ENCODE data around the gene MARF1. TPM values are rescaled to one million over a fixed set of nuclear protein-coding genes. Genes with fewer than 3 reads are reported as not detected.
"Not testable (repeated sequence)": the region's sequence is repeated elsewhere in the genome, so short reads cannot be mapped to it uniquely, and the experiment has no call there.

Gene MARF1
- polyA plus RNA-seq (2013, experiment 1 of 2) = 8.8 TPM
- 12.0 TPM for polyA plus RNA-seq (2013, experiment 2 of 2)

GRCh38 chr16:15643048-15643945 is at the start of gene MARF1:
TSS of gene MARF1 (minus strand) at chr16:15643154. CDS start at chr16:15639233, 3,921 bp downstream.
- Histone ChIP-seq H3K9me3 (ENCODE audit: insufficient read depth, low read depth, low read length) (no peaks in the 10 kb centered on the region), H3K9ac (ENCODE audit: low read depth, low read length) (peak within 1 kb of the TSS; percentile 98), H3K27ac (ENCODE audit: low read depth, low read length) (peak within 1 kb of the TSS; percentile 95), H3K36me3 (ENCODE audit: insufficient read depth, low read length) (peaks cover 9% of the 10 kb centered on the region), H3K27me3 (ENCODE audit: insufficient read depth, low read length) (no peaks in the 10 kb centered on the region), H3K4me1 (ENCODE audit: insufficient read depth, low read length) (peaks cover 12% of the 10 kb centered on the region; the same call in 1 of the 2 replicates), H3K4me3 (ENCODE audit: low read length) (peak within 1 kb of the TSS; percentile 96)
- WGBS = 3% methylated on average over 57 of the region's 58 CpGs

- not testable (repeated sequence) for H3K9me3 ChIP-seq (ENCODE audit: insufficient read depth, low read depth, low read length); H3K9ac ChIP-seq (ENCODE audit: low read depth, low read length); H3K27me3 ChIP-seq (ENCODE audit: insufficient read depth, low read length); H3K27ac ChIP-seq (ENCODE audit: low read depth, low read length); H3K4me1 ChIP-seq (ENCODE audit: insufficient read depth, low read length); H3K4me3 ChIP-seq (ENCODE audit: low read length)
- WGBS = 96% methylated on average over 1 of the region's 1 CpG
- peaks cover 83% of the 10 kb centered on the region for H3K36me3 ChIP-seq (ENCODE audit: insufficient read depth, low read length)
Observed at GRCh38 chr16:15692508-15692907, 49.6 kb upstream of the MARF1 start.

- Histone ChIP-seq H3K27me3 (ENCODE audit: insufficient read depth, low read length) (no peaks in the 10 kb centered on the region), H3K4me3 (ENCODE audit: low read length) (no peak overlapping the region), H3K27ac (ENCODE audit: low read depth, low read length) (no peak overlapping the region), H3K9me3 (ENCODE audit: insufficient read depth, low read depth, low read length) (no peaks in the 10 kb centered on the region), H3K36me3 (ENCODE audit: insufficient read depth, low read length) (peaks cover 81% of the 10 kb centered on the region), H3K4me1 (ENCODE audit: insufficient read depth, low read length) (no peaks in the 10 kb centered on the region), H3K9ac (ENCODE audit: low read depth, low read length) (no peak overlapping the region)
- WGBS = 95% methylated on average over 10 of the region's 10 CpGs
Observed at GRCh38 chr16:15691046-15691445, 48.1 kb upstream of the MARF1 start.

GRCh38 chr16:15690296-15690695 is 47.3 kb upstream of the MARF1 start:
- Histone ChIP-seq H3K4me3 (ENCODE audit: low read length) (no peak overlapping the region), H3K9ac (ENCODE audit: low read depth, low read length) (no peak overlapping the region), H3K36me3 (ENCODE audit: insufficient read depth, low read length) (peaks cover 81% of the 10 kb centered on the region), H3K27me3 (ENCODE audit: insufficient read depth, low read length) (no peaks in the 10 kb centered on the region), H3K4me1 (ENCODE audit: insufficient read depth, low read length) (no peaks in the 10 kb centered on the region), H3K27ac (ENCODE audit: low read depth, low read length) (no peak overlapping the region), H3K9me3 (ENCODE audit: insufficient read depth, low read depth, low read length) (no peaks in the 10 kb centered on the region)
- 95% methylated on average over 3 of the region's 3 CpGs for WGBS

GRCh38 chr16:15689290-15689689 is 46.3 kb upstream of the MARF1 start:
- Histone ChIP-seq H3K27ac (ENCODE audit: low read depth, low read length) (no peak overlapping the region), H3K4me3 (ENCODE audit: low read length) (no peak overlapping the region), H3K27me3 (ENCODE audit: insufficient read depth, low read length) (no peaks in the 10 kb centered on the region), H3K4me1 (ENCODE audit: insufficient read depth, low read length) (no peaks in the 10 kb centered on the region), H3K9ac (ENCODE audit: low read depth, low read length) (no peak overlapping the region), H3K36me3 (ENCODE audit: insufficient read depth, low read length) (peaks cover 77% of the 10 kb centered on the region), H3K9me3 (ENCODE audit: insufficient read depth, low read depth, low read length) (no peaks in the 10 kb centered on the region)
- WGBS = 98% methylated on average over 3 of the region's 3 CpGs

- no peaks in the 10 kb centered on the region for H3K27me3 ChIP-seq (ENCODE audit: insufficient read depth, low read length)
- peaks cover 4% of the 10 kb centered on the region; the same call in 1 of the 2 replicates for H3K4me1 ChIP-seq (ENCODE audit: insufficient read depth, low read length)
- H3K27ac ChIP-seq (ENCODE audit: low read depth, low read length) = no peak overlapping the region
- no peak overlapping the region for H3K9ac ChIP-seq (ENCODE audit: low read depth, low read length)
- H3K4me3 ChIP-seq (ENCODE audit: low read length) = no peak overlapping the region
- 97% methylated on average over 2 of the region's 2 CpGs for WGBS
- H3K9me3 ChIP-seq (ENCODE audit: insufficient read depth, low read depth, low read length) = no peaks in the 10 kb centered on the region
- peaks cover 54% of the 10 kb centered on the region for H3K36me3 ChIP-seq (ENCODE audit: insufficient read depth, low read length)
Observed at GRCh38 chr16:15686287-15686686, 43.3 kb upstream of the MARF1 start.

- 53% methylated on average over 6 of the region's 7 CpGs for WGBS
- Histone ChIP-seq H3K27me3 (ENCODE audit: insufficient read depth, low read length) (no peaks in the 10 kb centered on the region), H3K4me3 (ENCODE audit: low read length) (no peak overlapping the region), H3K9me3 (ENCODE audit: insufficient read depth, low read depth, low read length) (no peaks in the 10 kb centered on the region), H3K27ac (ENCODE audit: low read depth, low read length) (0 out of 2 replicates have a peak overlapping the region, but pooled peaks have one; percentile 15), H3K4me1 (ENCODE audit: insufficient read depth, low read length) (peaks cover 4% of the 10 kb centered on the region; the same call in 1 of the 2 replicates), H3K36me3 (ENCODE audit: insufficient read depth, low read length) (peaks cover 45% of the 10 kb centered on the region), H3K9ac (ENCODE audit: low read depth, low read length) (peak overlapping the region; percentile 24; the same call in 1 of the 2 replicates)
Observed at GRCh38 chr16:15682105-15682570, 39.2 kb upstream of the MARF1 start.

- Histone ChIP-seq H3K9me3 (ENCODE audit: insufficient read depth, low read depth, low read length) (no peaks in the 10 kb centered on the region), H3K27ac (ENCODE audit: low read depth, low read length) (no peak overlapping the region), H3K4me3 (ENCODE audit: low read length) (no peak overlapping the region), H3K9ac (ENCODE audit: low read depth, low read length) (no peak overlapping the region), H3K36me3 (ENCODE audit: insufficient read depth, low read length) (peaks cover 26% of the 10 kb centered on the region), H3K27me3 (ENCODE audit: insufficient read depth, low read length) (no peaks in the 10 kb centered on the region), H3K4me1 (ENCODE audit: insufficient read depth, low read length) (peaks cover 3% of the 10 kb centered on the region; the same call in 1 of the 2 replicates)
- 95% methylated on average over 5 of the region's 5 CpGs for WGBS
Observed at GRCh38 chr16:15677447-15677846, 34.5 kb upstream of the MARF1 start.

- Histone ChIP-seq H3K9ac (ENCODE audit: low read depth, low read length) (no peak overlapping the region), H3K27me3 (ENCODE audit: insufficient read depth, low read length) (no peaks in the 10 kb centered on the region), H3K4me3 (ENCODE audit: low read length) (no peak overlapping the region), H3K27ac (ENCODE audit: low read depth, low read length) (no peak overlapping the region), H3K9me3 (ENCODE audit: insufficient read depth, low read depth, low read length) (no peaks in the 10 kb centered on the region), H3K4me1 (ENCODE audit: insufficient read depth, low read length) (no peaks in the 10 kb centered on the region), H3K36me3 (ENCODE audit: insufficient read depth, low read length) (peaks cover 26% of the 10 kb centered on the region)
- 85% methylated on average over 10 of the region's 10 CpGs for WGBS
Observed at GRCh38 chr16:15676506-15676905, 33.6 kb upstream of the MARF1 start.

GRCh38 chr16:15674571-15674970 is 31.6 kb upstream of the MARF1 start:
- H3K4me3 ChIP-seq (ENCODE audit: low read length) = no peak overlapping the region
- H3K4me1 ChIP-seq (ENCODE audit: insufficient read depth, low read length) = no peaks in the 10 kb centered on the region
- no peaks in the 10 kb centered on the region for H3K27me3 ChIP-seq (ENCODE audit: insufficient read depth, low read length)
- no peak overlapping the region for H3K9ac ChIP-seq (ENCODE audit: low read depth, low read length)
- peaks cover 25% of the 10 kb centered on the region for H3K36me3 ChIP-seq (ENCODE audit: insufficient read depth, low read length)
- no peak overlapping the region for H3K27ac ChIP-seq (ENCODE audit: low read depth, low read length)
- WGBS = 95% methylated on average over 7 of the region's 7 CpGs
- H3K9me3 ChIP-seq (ENCODE audit: insufficient read depth, low read depth, low read length) = no peaks in the 10 kb centered on the region

GRCh38 chr16:15672514-15673167 is 29.7 kb upstream of the MARF1 start:
- Histone ChIP-seq H3K4me3 (ENCODE audit: low read length) (no peak overlapping the region), H3K27ac (ENCODE audit: low read depth, low read length) (no peak overlapping the region), H3K4me1 (ENCODE audit: insufficient read depth, low read length) (no peaks in the 10 kb centered on the region)

More at GRCh38 chr16:15672514-15673167, 29.7 kb upstream of the MARF1 start:
- WGBS = 91% methylated on average over 20 of the region's 20 CpGs
- Histone ChIP-seq H3K36me3 (ENCODE audit: insufficient read depth, low read length) (peaks cover 24% of the 10 kb centered on the region), H3K9me3 (ENCODE audit: insufficient read depth, low read depth, low read length) (no peaks in the 10 kb centered on the region), H3K27me3 (ENCODE audit: insufficient read depth, low read length) (no peaks in the 10 kb centered on the region), H3K9ac (ENCODE audit: low read depth, low read length) (no peak overlapping the region)
